Neural cell (in vitro differentiated cells): ENCODE results near the gene HS3ST6. TPM values are rescaled to one million over a fixed set of nuclear protein-coding genes. Genes with fewer than 3 reads are reported as not detected.

Experiments used
- H2AFZ ChIP-seq: fragments of 200-600, 300-800 bp; sonication (generic), shearing (Covaris generic); 2 replicates; pipeline ENCODE4 v1.6.0; 2014; ENCODE audit warnings: low read depth, mild to moderate bottlenecking, antibody characterized with exemption, low read length, moderate library complexity
- H3F3A ChIP-seq: fragments of 200-600 bp; shearing (Covaris generic); 2 replicates; pipeline ENCODE4 v1.6.1; 2016; ENCODE audit warnings: mild to moderate bottlenecking, moderate library complexity, mixed read lengths, antibody characterized with exemption, low read length; ENCODE audit not compliant: insufficient read depth, poor library complexity, severe bottlenecking
- H3K27ac ChIP-seq: fragments of 200-600, 300-800 bp; sonication (generic), shearing (Covaris generic); 2 replicates; pipeline ENCODE4 v1.5.1; 2014; ENCODE audit warnings: mild to moderate bottlenecking, low read length, moderate library complexity
- H3K27me3 ChIP-seq: fragments of 300-800, 200-600 bp; sonication (generic), shearing (Covaris generic); 2 replicates; pipeline ENCODE4 v1.6.0; 2014; ENCODE audit warnings: mild to moderate bottlenecking, low read depth, low read length, moderate library complexity; ENCODE audit not compliant: insufficient read depth
- H3K36me3 ChIP-seq: fragments of 300-800, 200-600 bp; sonication (generic), shearing (Covaris generic); 2 replicates; pipeline ENCODE4 v1.5.1; 2014; ENCODE audit warnings: mild to moderate bottlenecking, antibody characterized with exemption, low read length, moderate library complexity; ENCODE audit not compliant: insufficient read depth
- H3K4me2 ChIP-seq: fragments of 300-800, 200-600 bp; sonication (generic), shearing (Covaris generic); 2 replicates; pipeline ENCODE4 v1.6.0; 2014; ENCODE audit warnings: mild to moderate bottlenecking, low read length
- H3K4me3 ChIP-seq: fragments of 300-800, 200-600 bp; sonication (generic), shearing (Covaris generic); 2 replicates; pipeline ENCODE4 v1.5.1; 2014; ENCODE audit warnings: mild to moderate bottlenecking, low read length, moderate library complexity
- H3K79me2 ChIP-seq: fragments of 200-600 bp; shearing (Covaris generic); replicated peaks from 2 replicates; pipeline ENCODE4 v1.6.0; 2014; ENCODE audit warnings: mild to moderate bottlenecking, low read length, moderate library complexity; ENCODE audit not compliant: insufficient read depth
- H3K9ac ChIP-seq: fragments of 300-800, 200-600 bp; sonication (generic), shearing (Covaris generic); 2 replicates; pipeline ENCODE4 v1.6.1; 2016; ENCODE audit warnings: mild to moderate bottlenecking, low read length, mixed read lengths
- H3K9me2 ChIP-seq: fragments of 200-600 bp; shearing (Covaris generic); 2 replicates; pipeline ENCODE4 v1.6.1; 2016; ENCODE audit warnings: mild to moderate bottlenecking, low read length, mixed read lengths; ENCODE audit not compliant: insufficient read depth
- H3K9me3 ChIP-seq: fragments of 200-600, 300-800 bp; sonication (generic), shearing (Covaris generic); 2 replicates; pipeline ENCODE4 v1.6.1; 2016; ENCODE audit warnings: mild to moderate bottlenecking, mixed run types, low read length, moderate library complexity, mixed read lengths
- H4K20me1 ChIP-seq: fragments of 200-600 bp; shearing (Covaris generic); 2 replicates; pipeline ENCODE4 v1.6.1; 2016; ENCODE audit warnings: mild to moderate bottlenecking, mixed run types; ENCODE audit not compliant: insufficient read depth
- EP300 ChIP-seq: fragments of 450-650 bp; conservative IDR thresholded peaks from 2 replicates; pipeline ENCODE4 v1.6.1; 2014; ENCODE audit warnings: antibody characterized with exemption, mild to moderate bottlenecking, moderate library complexity; ENCODE audit not compliant: poor library complexity, severe bottlenecking
- EZH2 ChIP-seq: fragments of 200-600, 300-800 bp; shearing (Covaris generic), sonication (generic); IDR thresholded peaks from 2 replicates; pipeline ENCODE4 v1.6.1; 2014; ENCODE audit warnings: antibody characterized with exemption, low read length, borderline replicate concordance, mild to moderate bottlenecking; ENCODE audit not compliant: insufficient read depth, poor library complexity, severe bottlenecking
- MXI1 ChIP-seq: fragments of 450-650 bp; conservative IDR thresholded peaks from 2 replicates; pipeline ENCODE4 v1.6.1; 2014; ENCODE audit warnings: antibody characterized with exemption, mild to moderate bottlenecking; ENCODE audit not compliant: poor library complexity, severe bottlenecking
- POLR2AphosphoS5 ChIP-seq: IDR thresholded peaks from 2 replicates; pipeline ENCODE4 v1.6.1; 2012
- RAD21 ChIP-seq: fragments of 450-650 bp; conservative IDR thresholded peaks from 2 replicates; pipeline ENCODE4 v1.6.1; 2014; ENCODE audit warnings: antibody characterized with exemption, mild to moderate bottlenecking, moderate library complexity
- SMC3 ChIP-seq: fragments of 450-650 bp; conservative IDR thresholded peaks from 2 replicates; pipeline ENCODE4 v1.6.1; 2014; ENCODE audit warnings: antibody characterized with exemption, mild to moderate bottlenecking, moderate library complexity; ENCODE audit not compliant: poor library complexity
- TAF1 ChIP-seq: IDR thresholded peaks from 2 replicates; pipeline ENCODE4 v1.6.1; 2012; ENCODE audit warnings: low read depth
- polyA plus RNA-seq: library from polyadenylated mRNA; depleted of rRNA; stranded (reverse); fragments of >200 nt; gene quantifications from 2 replicates; pipeline ENCODE4 v1.2.3, GENCODE V29; 2014
- TF ChIP-seq, protein P1 (sequence below): IDR thresholded peaks from 2 replicates; pipeline ENCODE4 v1.6.1; 2012; ENCODE audit warnings: borderline replicate concordance
- TF ChIP-seq, protein P2 (sequence below): fragments of 450-650 bp; IDR thresholded peaks from 2 replicates; pipeline ENCODE4 v1.5.1; 2014; ENCODE audit warnings: antibody characterized with exemption, mild to moderate bottlenecking, moderate library complexity; ENCODE audit not compliant: poor library complexity, severe bottlenecking

Gene HS3ST6
- polyA plus RNA-seq, 1 donor from 2014 or later: not detected

DNA sequence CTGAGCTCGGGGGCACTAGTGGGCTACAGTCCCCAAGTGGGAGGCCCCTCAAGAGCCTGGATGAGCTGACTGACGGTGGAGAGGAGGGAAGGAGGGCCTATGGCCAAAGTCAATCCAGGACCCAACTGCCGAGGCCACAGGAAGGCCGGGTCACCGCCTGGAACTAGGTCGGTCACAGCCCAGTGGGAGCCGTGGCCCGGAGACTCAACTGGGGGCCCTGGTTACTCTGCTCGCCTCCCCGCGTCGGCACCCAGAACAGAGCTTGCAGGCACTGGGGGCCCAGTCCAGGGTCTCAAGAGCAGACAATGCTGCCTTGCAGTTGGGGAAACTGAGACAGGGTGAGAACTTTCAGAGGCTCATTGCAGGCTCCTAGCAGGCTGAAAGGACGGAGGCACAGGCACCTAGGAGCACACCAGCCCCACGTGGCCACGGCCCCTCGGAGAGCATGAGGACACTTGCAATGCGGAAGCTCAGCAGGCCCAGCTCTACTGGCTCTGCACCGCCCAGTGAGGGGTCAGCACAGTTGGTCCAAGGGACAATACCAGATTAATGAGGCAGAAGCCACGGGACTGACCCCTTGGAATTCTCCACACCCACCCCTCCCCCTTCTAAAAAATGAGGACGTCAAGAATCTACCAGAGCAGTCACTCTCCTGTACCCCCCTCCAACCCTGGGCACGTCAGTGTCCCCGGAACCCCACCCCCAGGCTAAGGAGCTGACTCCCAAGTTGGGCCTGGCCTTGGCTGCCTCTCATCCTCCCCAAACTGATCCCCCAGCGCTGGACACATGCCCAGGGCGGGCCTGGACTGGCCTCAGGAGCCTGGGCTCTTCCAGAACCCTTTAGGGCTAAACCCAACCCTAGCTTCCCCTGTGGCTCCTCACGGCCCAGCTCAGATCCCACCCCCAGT lies 2.2 kb downstream of the HS3ST6 start:
- Histone ChIP-seq H3K27me3 (peaks cover 55% of the 10 kb centered on the region), H4K20me1 (no peaks in the 10 kb centered on the region), H3K4me2 (no peak overlapping the region), H2AFZ (no peak overlapping the region), H3K36me3 (no peaks in the 10 kb centered on the region), H3K9me3 (no peaks in the 10 kb centered on the region), H3K4me3 (no peak overlapping the region), H3F3A (no peaks in the 10 kb centered on the region), H3K79me2 (no peaks in the 10 kb centered on the region), H3K9ac (no peak overlapping the region), H3K27ac (no peak overlapping the region), H3K9me2 (no peaks in the 10 kb centered on the region)
- no peak for TF ChIP-seq EP300
- no peak for TF ChIP-seq EZH2
- no peak for TF ChIP-seq SMC3
- TF ChIP-seq, protein P1, sequence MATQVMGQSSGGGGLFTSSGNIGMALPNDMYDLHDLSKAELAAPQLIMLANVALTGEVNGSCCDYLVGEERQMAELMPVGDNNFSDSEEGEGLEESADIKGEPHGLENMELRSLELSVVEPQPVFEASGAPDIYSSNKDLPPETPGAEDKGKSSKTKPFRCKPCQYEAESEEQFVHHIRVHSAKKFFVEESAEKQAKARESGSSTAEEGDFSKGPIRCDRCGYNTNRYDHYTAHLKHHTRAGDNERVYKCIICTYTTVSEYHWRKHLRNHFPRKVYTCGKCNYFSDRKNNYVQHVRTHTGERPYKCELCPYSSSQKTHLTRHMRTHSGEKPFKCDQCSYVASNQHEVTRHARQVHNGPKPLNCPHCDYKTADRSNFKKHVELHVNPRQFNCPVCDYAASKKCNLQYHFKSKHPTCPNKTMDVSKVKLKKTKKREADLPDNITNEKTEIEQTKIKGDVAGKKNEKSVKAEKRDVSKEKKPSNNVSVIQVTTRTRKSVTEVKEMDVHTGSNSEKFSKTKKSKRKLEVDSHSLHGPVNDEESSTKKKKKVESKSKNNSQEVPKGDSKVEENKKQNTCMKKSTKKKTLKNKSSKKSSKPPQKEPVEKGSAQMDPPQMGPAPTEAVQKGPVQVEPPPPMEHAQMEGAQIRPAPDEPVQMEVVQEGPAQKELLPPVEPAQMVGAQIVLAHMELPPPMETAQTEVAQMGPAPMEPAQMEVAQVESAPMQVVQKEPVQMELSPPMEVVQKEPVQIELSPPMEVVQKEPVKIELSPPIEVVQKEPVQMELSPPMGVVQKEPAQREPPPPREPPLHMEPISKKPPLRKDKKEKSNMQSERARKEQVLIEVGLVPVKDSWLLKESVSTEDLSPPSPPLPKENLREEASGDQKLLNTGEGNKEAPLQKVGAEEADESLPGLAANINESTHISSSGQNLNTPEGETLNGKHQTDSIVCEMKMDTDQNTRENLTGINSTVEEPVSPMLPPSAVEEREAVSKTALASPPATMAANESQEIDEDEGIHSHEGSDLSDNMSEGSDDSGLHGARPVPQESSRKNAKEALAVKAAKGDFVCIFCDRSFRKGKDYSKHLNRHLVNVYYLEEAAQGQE: no peak
- no peak for TF ChIP-seq POLR2AphosphoS5
- TF ChIP-seq, protein P2, sequence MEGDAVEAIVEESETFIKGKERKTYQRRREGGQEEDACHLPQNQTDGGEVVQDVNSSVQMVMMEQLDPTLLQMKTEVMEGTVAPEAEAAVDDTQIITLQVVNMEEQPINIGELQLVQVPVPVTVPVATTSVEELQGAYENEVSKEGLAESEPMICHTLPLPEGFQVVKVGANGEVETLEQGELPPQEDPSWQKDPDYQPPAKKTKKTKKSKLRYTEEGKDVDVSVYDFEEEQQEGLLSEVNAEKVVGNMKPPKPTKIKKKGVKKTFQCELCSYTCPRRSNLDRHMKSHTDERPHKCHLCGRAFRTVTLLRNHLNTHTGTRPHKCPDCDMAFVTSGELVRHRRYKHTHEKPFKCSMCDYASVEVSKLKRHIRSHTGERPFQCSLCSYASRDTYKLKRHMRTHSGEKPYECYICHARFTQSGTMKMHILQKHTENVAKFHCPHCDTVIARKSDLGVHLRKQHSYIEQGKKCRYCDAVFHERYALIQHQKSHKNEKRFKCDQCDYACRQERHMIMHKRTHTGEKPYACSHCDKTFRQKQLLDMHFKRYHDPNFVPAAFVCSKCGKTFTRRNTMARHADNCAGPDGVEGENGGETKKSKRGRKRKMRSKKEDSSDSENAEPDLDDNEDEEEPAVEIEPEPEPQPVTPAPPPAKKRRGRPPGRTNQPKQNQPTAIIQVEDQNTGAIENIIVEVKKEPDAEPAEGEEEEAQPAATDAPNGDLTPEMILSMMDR: no peak
- no peak for TF ChIP-seq TAF1
- no peak for TF ChIP-seq RAD21
- no peak for TF ChIP-seq MXI1

DNA sequence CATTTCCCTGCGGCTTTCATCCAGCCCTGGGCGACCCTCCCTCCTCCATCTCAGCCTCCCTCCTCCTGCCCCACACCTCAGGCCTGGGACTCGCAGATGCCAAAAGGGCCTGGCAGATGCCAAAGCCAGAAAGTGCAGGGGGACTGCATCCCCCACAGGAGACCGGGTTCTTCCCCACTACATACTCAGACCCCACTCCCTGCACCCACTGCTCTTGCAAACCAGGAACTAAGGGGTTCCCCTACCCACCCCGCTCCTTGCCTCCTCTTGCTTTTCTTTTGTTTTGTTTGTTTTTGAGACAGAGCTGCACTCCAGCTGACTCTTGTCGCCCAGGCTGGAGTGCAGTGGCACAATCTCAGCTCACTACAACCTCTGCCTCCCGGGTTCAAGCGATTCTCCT lies 3.2 kb downstream of the HS3ST6 start:
- no peaks in the 10 kb centered on the region for H4K20me1 ChIP-seq
- no peak overlapping the region for H3K9ac ChIP-seq
- H3K4me3 ChIP-seq: no peak overlapping the region
- H3K9me2 ChIP-seq: no peaks in the 10 kb centered on the region
- H3K27ac ChIP-seq: no peak overlapping the region
- H2AFZ ChIP-seq: no peak overlapping the region
- H3K4me2 ChIP-seq: no peak overlapping the region
- no peaks in the 10 kb centered on the region for H3K79me2 ChIP-seq
- H3K9me3 ChIP-seq: no peaks in the 10 kb centered on the region
- no peaks in the 10 kb centered on the region for H3K36me3 ChIP-seq
- H3F3A ChIP-seq: no peaks in the 10 kb centered on the region
- H3K27me3 ChIP-seq: peaks cover 45% of the 10 kb centered on the region
- TF ChIP-seq, protein P2: no peak
- TF ChIP-seq SMC3: no peak
- no peak for TF ChIP-seq RAD21
- no peak for TF ChIP-seq POLR2AphosphoS5
- no peak for TF ChIP-seq TAF1
